HepG2 (cell line): ENCODE data around the gene NLRC5. TPM values are rescaled to one million over a fixed set of nuclear protein-coding genes. Genes with fewer than 3 reads are reported as not detected.

Experiments
- ATAC-seq: fragments of 200-7000 bp; cut with Tn5 transposase; 3 replicates; pipeline ENCODE4 v1.9.1; 2020; ENCODE audit warnings: mild to moderate bottlenecking, moderate library complexity
- BruUV-seq: library from RNA; stranded (reverse); fragments of 400-500 nt; replicated peaks from 2 replicates; lab custom pipeline; 2021; lab: Mats Ljungman, UMichigan
- CTCF ChIA-PET: fragments of 300-600 bp; formaldehyde crosslinking; extraction: SDS; loops from one replicate; lab custom pipeline; 2021; ENCODE audit warnings: low total read pairs, inconsistent platforms, low intra/inter-chr PET ratio; lab: Yijun Ruan, JAX
- POLR2A ChIA-PET: fragments of 350-600 bp; sonication (Branson Sonifier 250); formaldehyde crosslinking; loops from one replicate; lab custom pipeline; 2020; ENCODE audit warnings: antibody characterized with exemption, inconsistent platforms; lab: Yijun Ruan, JAX
- DNase-seq: peaks from one replicate; pipeline ENCODE4 v3.0.0-alpha.2; 2015; ENCODE audit warnings: low spot score
- FAIRE-seq: peaks from 3 replicates; lab custom pipeline; 2011; peaks lifted over from hg19 to GRCh38; lab: Jason Lieb, UNC
- H2AFZ ChIP-seq: one replicate; pipeline ENCODE4 v1.6.1; 2011; ENCODE audit warnings: low read length, inconsistent platforms
- H3K27ac ChIP-seq: fragments of 300-600 bp; 3 replicates; pipeline ENCODE4 v1.8.0; 2011; ENCODE audit warnings: mixed run types, mild to moderate bottlenecking, mixed read lengths, low read length, inconsistent platforms; ENCODE audit not compliant: insufficient read depth; ENCODE audit errors: extremely low read length
- H3K27me3 ChIP-seq, 2 experiments: fragments of 200-600 bp in 1 of 2; 2 replicates in 1 of 2; 3 replicates in 1 of 2; pipeline versions ENCODE4 v1.6.0 to v1.8.0; 2011; ENCODE audit warnings: low read length in 2 of 2, mild to moderate bottlenecking in 2 of 2, moderate library complexity in 2 of 2, inconsistent platforms in 1 of 2; ENCODE audit not compliant: insufficient read depth in 2 of 2, control insufficient read depth in 1 of 2
- H3K36me3 ChIP-seq, 2 experiments: fragments of 200-600 bp in 1 of 2; replicated peaks in 1 of 2; 2 replicates in 1 of 2; 3 replicates in 1 of 2; pipeline versions ENCODE4 v1.5.1 to v1.8.0; 2011; ENCODE audit warnings: low read length in 2 of 2, inconsistent platforms in 1 of 2; ENCODE audit not compliant: insufficient read depth in 2 of 2, control insufficient read depth in 1 of 2
- H3K4me1 ChIP-seq: 2 replicates; pipeline ENCODE4 v1.5.1; 2012; ENCODE audit warnings: low read length, inconsistent platforms; ENCODE audit not compliant: insufficient read depth
- H3K4me2 ChIP-seq: 2 replicates; pipeline ENCODE4 v1.6.0; 2011; ENCODE audit warnings: low read depth, low read length, inconsistent platforms
- H3K4me3 ChIP-seq, 3 experiments: fragments of 200-600 bp in 1 of 3; sonication (generic), shearing (Covaris generic) in 1 of 3; replicated peaks in 1 of 3; 2 replicates each; pipeline ENCODE4 v1.5.1; 2011 to 2016; ENCODE audit warnings: low read length in 3 of 3, inconsistent platforms in 2 of 3, low read depth in 2 of 3, mild to moderate bottlenecking in 2 of 3, control low read depth in 1 of 3, mixed read lengths in 1 of 3; ENCODE audit not compliant: insufficient read depth in 1 of 3
- H3K79me2 ChIP-seq: one replicate; pipeline ENCODE4 v1.6.1; 2011; ENCODE audit warnings: low read length, inconsistent platforms; ENCODE audit not compliant: insufficient read depth
- H3K9ac ChIP-seq: 2 replicates; pipeline ENCODE4 v1.6.0; 2011; ENCODE audit warnings: mild to moderate bottlenecking, low read depth, low read length, inconsistent platforms; ENCODE audit not compliant: insufficient read depth
- H3K9me3 ChIP-seq: 2 replicates; pipeline ENCODE4 v1.5.1; 2012; ENCODE audit warnings: mild to moderate bottlenecking, low read length
- H4K20me1 ChIP-seq: 2 replicates; pipeline ENCODE4 v1.6.0; 2011; ENCODE audit warnings: inconsistent platforms, mild to moderate bottlenecking, low read length, moderate library complexity; ENCODE audit not compliant: insufficient read depth
- BRD4 ChIP-seq: sonication (generic); formaldehyde crosslinking; IDR thresholded peaks from 2 replicates; pipeline ENCODE4 v1.4.0; 2020; ENCODE audit warnings: missing genetic modification reagents
- ELF3 ChIP-seq: IDR thresholded peaks from 2 replicates; pipeline ENCODE4 v1.6.1; 2016; ENCODE audit warnings: missing genetic modification reagents, missing compliant biosample characterization
- KIAA2018 ChIP-seq: sonication (generic); formaldehyde crosslinking; IDR thresholded peaks from 2 replicates; pipeline ENCODE4 v1.5.0; 2020; ENCODE audit warnings: mild to moderate bottlenecking, missing genetic modification reagents, borderline replicate concordance
- NCOA2 ChIP-seq: sonication (generic); formaldehyde crosslinking; IDR thresholded peaks from 2 replicates; pipeline ENCODE4 v1.8.0; 2022; ENCODE audit warnings: inconsistent platforms
- NFAT5 ChIP-seq: sonication (generic); formaldehyde crosslinking; IDR thresholded peaks from 2 replicates; pipeline ENCODE4 v1.4.0; 2020; ENCODE audit warnings: missing genetic modification reagents
- SP140L ChIP-seq: sonication (generic); formaldehyde crosslinking; IDR thresholded peaks from 2 replicates; pipeline ENCODE4 v1.4.0; 2020; ENCODE audit warnings: missing genetic modification reagents, borderline replicate concordance
- TCF12 ChIP-seq, 2 experiments: fragments of 450-650 bp in 1 of 2; sonication (generic) in 1 of 2; formaldehyde crosslinking in 1 of 2; IDR thresholded peaks; 2 replicates each; pipeline versions ENCODE4 v1.6.1 to v1.8.0; 2017 to 2022; ENCODE audit warnings: antibody characterized with exemption in 1 of 2, mild to moderate bottlenecking in 1 of 2, missing genetic modification reagents in 1 of 2, moderate library complexity in 1 of 2
- ZNF740 ChIP-seq: sonication (generic); formaldehyde crosslinking; IDR thresholded peaks from 2 replicates; pipeline ENCODE4 v1.4.0; 2020; ENCODE audit warnings: missing genetic modification reagents
- WGBS: methylation state at CpG from one replicate; pipeline ENCODE4 v1.1.6; 2017; ENCODE audit warnings: low lambda C conversion rate; 5-methylcytosine and 5-hydroxymethylcytosine counted together
- in situ Hi-C: cut with HindIII; loops from 2 replicates; pipeline ENCODE4 v1.10.0; 2017; ENCODE audit warnings: low pct_unique_long_range_greater_than_20kb; ENCODE audit not compliant: extremely low pct_ligation_motif_present
- intact Hi-C: fragments of 100-400 bp; cut with micrococcal nuclease; formaldehyde crosslinking; loops from one replicate; pipeline ENCODE4 v1.10.0; 2022; ENCODE audit not compliant: unreplicated experiment
- polyA plus RNA-seq, 8 experiments: library from polyadenylated mRNA; depleted of rRNA in 3 of 8; stranded (reverse) in 7 of 8; unstranded in 1 of 8; fragments of >200 nt; fragmentation: Illumina TruSeq in 4 of 8; extraction: Trizol in 4 of 8; gene quantifications; 2 replicates each; pipeline versions ENCODE4 v1.2.1 to v1.2.3, GENCODE V29; 2011 to 2016; ENCODE audit warnings: low read depth in 4 of 8, missing spikeins in 1 of 8, mixed read lengths in 1 of 8; ENCODE audit not compliant: insufficient read depth in 1 of 8
- total RNA-seq, 5 experiments: library from RNA; depleted of rRNA; stranded (reverse); fragments of >200 nt; fragmentation: Illumina TruSeq; extraction: Trizol; gene quantifications; 2 replicates each; pipeline ENCODE4 v1.2.3, GENCODE V29; 2016; ENCODE audit warnings: low read depth in 1 of 5

NLRC5 gene
- total and polyA plus RNA-seq, 2 of the 13 experiments (the other 11 are each of a cell fraction or from before 2014, with no cell fraction given): 6.3 to 12.7 TPM

- no peak for TF ChIP-seq KIAA2018 (CRISPR knock-in tag)
These were observed 43.0 kb downstream of the NLRC5 start (continued) for GRCh38 chr16:57032346-57032745.

- POLR2A ChIA-PET: no interaction called here
- in situ Hi-C loops: no loop called here
- H3K36me3 ChIP-seq: no peaks in the 10 kb centered on the region
- no peaks in the 10 kb centered on the region for H4K20me1 ChIP-seq
- CTCF ChIA-PET: no interaction called here
- H3K27ac ChIP-seq: no peak overlapping the region
- H3K9ac ChIP-seq: no peak overlapping the region
- no peak for ATAC-seq
- no peak for DNase-seq
- 34% methylated on average over 5 of the region's 5 CpGs for WGBS
- FAIRE-seq: no peak
- H3K4me3 ChIP-seq: no peak overlapping the region
- H2AFZ ChIP-seq: no peak overlapping the region
- H3K27me3 ChIP-seq: peaks cover 0 to 3% of the 10 kb centered on the region in 2 experiments; a peak in 1 of 5 replicates
- no peak overlapping the region for H3K4me2 ChIP-seq
- H3K4me1 ChIP-seq: peaks cover 2% of the 10 kb centered on the region
- intact Hi-C loops: no loop called here
- no TSS peak for BruUV-seq
- no peaks in the 10 kb centered on the region for H3K79me2 ChIP-seq
- no peaks in the 10 kb centered on the region for H3K9me3 ChIP-seq
- TF ChIP-seq TCF12 (IDR thresholded peaks at IDR 0.05): no peak
- TF ChIP-seq TCF12 (CRISPR knock-in tag; IDR thresholded peaks at IDR 0.05): no peak
- no peak for TF ChIP-seq ZNF740 (CRISPR knock-in tag)
- TF ChIP-seq NCOA2 (CRISPR knock-in tag): no peak
- no peak for TF ChIP-seq BRD4 (CRISPR knock-in tag)
- no peak for TF ChIP-seq ELF3 (CRISPR knock-in tag)
- TF ChIP-seq SP140L: no peak
- no peak for TF ChIP-seq NFAT5
These were observed 43.6 kb downstream of the NLRC5 start for GRCh38 chr16:57032931-57033330.
